HepG2 (cell line): Measurements from ENCODE around the gene SUSD2. TPM values are rescaled to one million over a fixed set of nuclear protein-coding genes. Genes with fewer than 3 reads are reported as not detected.

Experiments
- ARID2 ChIP-seq: sonication (generic); formaldehyde crosslinking; IDR thresholded peaks from 2 replicates; pipeline ENCODE4 v1.8.1; 2022; ENCODE audit warnings: mild to moderate bottlenecking, missing genetic modification reagents, borderline replicate concordance
- ATF1 ChIP-seq: IDR thresholded peaks from 2 replicates; pipeline ENCODE4 v1.6.1; 2016; ENCODE audit warnings: mild to moderate bottlenecking, control low read depth
- GPN1 ChIP-seq: sonication (generic); formaldehyde crosslinking; IDR thresholded peaks from 2 replicates; pipeline ENCODE4 v1.5.1; 2020; ENCODE audit warnings: missing genetic modification reagents, borderline replicate concordance
- HNF4G ChIP-seq, 2 experiments: sonication (generic) in 1 of 2; formaldehyde crosslinking in 1 of 2; IDR thresholded peaks; 2 replicates each; pipeline versions ENCODE4 v1.4.0 to v1.6.1; 2011 to 2020; ENCODE audit warnings: borderline replicate concordance in 2 of 2, low read depth in 2 of 2, mild to moderate bottlenecking in 2 of 2, low read length in 1 of 2, missing genetic modification reagents in 1 of 2, moderate library complexity in 1 of 2
- NCOA5 ChIP-seq: sonication (generic); formaldehyde crosslinking; IDR thresholded peaks from 2 replicates; pipeline ENCODE4 v1.4.0; 2020; ENCODE audit warnings: missing genetic modification reagents
- RXRB ChIP-seq: IDR thresholded peaks from 2 replicates; pipeline ENCODE4 v1.6.1; 2016; ENCODE audit warnings: borderline replicate concordance, missing genetic modification reagents, missing compliant biosample characterization
- SETDB1 ChIP-seq: sonication (generic); formaldehyde crosslinking; IDR thresholded peaks from 2 replicates; pipeline ENCODE4 v1.5.1; 2020; ENCODE audit warnings: missing genetic modification reagents, mild to moderate bottlenecking, borderline replicate concordance
- SNAI1 ChIP-seq: sonication (generic); formaldehyde crosslinking; IDR thresholded peaks from 2 replicates; pipeline ENCODE4 v1.5.0; 2020; ENCODE audit warnings: mild to moderate bottlenecking, missing genetic modification reagents, borderline replicate concordance
- ZNF230 ChIP-seq: sonication (generic); formaldehyde crosslinking; IDR thresholded peaks from 2 replicates; pipeline ENCODE4 v1.4.0; 2020; ENCODE audit warnings: mild to moderate bottlenecking, missing genetic modification reagents
- ZNF317 ChIP-seq: sonication (generic); formaldehyde crosslinking; IDR thresholded peaks from 2 replicates; pipeline ENCODE4 v1.5.0; 2020; ENCODE audit warnings: mild to moderate bottlenecking, missing genetic modification reagents
- ZNF577 ChIP-seq: sonication (generic); formaldehyde crosslinking; IDR thresholded peaks from 2 replicates; pipeline ENCODE4 v1.4.0; 2020; ENCODE audit warnings: mild to moderate bottlenecking, low read depth, missing genetic modification reagents, borderline replicate concordance
- ZNF83 ChIP-seq: sonication (generic); formaldehyde crosslinking; IDR thresholded peaks from 2 replicates; pipeline ENCODE4 v1.4.0; 2020; ENCODE audit warnings: missing genetic modification reagents, mild to moderate bottlenecking, borderline replicate concordance
- ZSCAN25 ChIP-seq: sonication (generic); formaldehyde crosslinking; IDR thresholded peaks from 2 replicates; pipeline ENCODE4 v1.8.0; 2022; ENCODE audit warnings: mild to moderate bottlenecking, missing genetic modification reagents
- ZSCAN29 ChIP-seq: sonication (generic); formaldehyde crosslinking; conservative IDR thresholded peaks from 2 replicates; pipeline ENCODE4 v1.4.0; 2020; ENCODE audit warnings: mild to moderate bottlenecking, missing genetic modification reagents
- polyA plus RNA-seq, 8 experiments: library from polyadenylated mRNA; depleted of rRNA in 3 of 8; stranded (reverse) in 7 of 8; unstranded in 1 of 8; fragments of >200 nt; fragmentation: Illumina TruSeq in 4 of 8; extraction: Trizol in 4 of 8; gene quantifications; 2 replicates each; pipeline versions ENCODE4 v1.2.1 to v1.2.3, GENCODE V29; 2011 to 2016; ENCODE audit warnings: low read depth in 4 of 8, missing spikeins in 1 of 8, mixed read lengths in 1 of 8; ENCODE audit not compliant: insufficient read depth in 1 of 8
- total RNA-seq, 5 experiments: library from RNA; depleted of rRNA; stranded (reverse); fragments of >200 nt; fragmentation: Illumina TruSeq; extraction: Trizol; gene quantifications; 2 replicates each; pipeline ENCODE4 v1.2.3, GENCODE V29; 2016; ENCODE audit warnings: low read depth in 1 of 5
- TF ChIP-seq, protein P1 (sequence below): sonication (generic); formaldehyde crosslinking; IDR thresholded peaks from 2 replicates; pipeline ENCODE4 v1.4.0; 2020; ENCODE audit warnings: missing genetic modification reagents, mild to moderate bottlenecking, borderline replicate concordance
- TF ChIP-seq, protein P2 (sequence below): sonication (generic); formaldehyde crosslinking; IDR thresholded peaks from 2 replicates; pipeline ENCODE4 v1.5.0; 2020; ENCODE audit warnings: mild to moderate bottlenecking, missing genetic modification reagents
- TF ChIP-seq, protein P3 (sequence below): sonication (generic); formaldehyde crosslinking; IDR thresholded peaks from 2 replicates; pipeline ENCODE4 v1.4.0; 2020; ENCODE audit warnings: missing genetic modification reagents
- TF ChIP-seq, protein P4 (sequence below): IDR thresholded peaks from 2 replicates; pipeline ENCODE4 v1.6.1; 2016; ENCODE audit warnings: low read depth, control low read depth
- TF ChIP-seq, protein P5 (sequence below): sonication (generic); formaldehyde crosslinking; IDR thresholded peaks from 2 replicates; pipeline ENCODE4 v1.8.1; 2023; ENCODE audit warnings: mild to moderate bottlenecking, inconsistent platforms, moderate library complexity, missing genetic modification reagents, borderline replicate concordance

SUSD2 gene
- total and polyA plus RNA-seq, 2 of the 13 experiments (the other 11 are each of a cell fraction or from before 2014, with no cell fraction given), result 2.1 to 11.0 TPM

DNA sequence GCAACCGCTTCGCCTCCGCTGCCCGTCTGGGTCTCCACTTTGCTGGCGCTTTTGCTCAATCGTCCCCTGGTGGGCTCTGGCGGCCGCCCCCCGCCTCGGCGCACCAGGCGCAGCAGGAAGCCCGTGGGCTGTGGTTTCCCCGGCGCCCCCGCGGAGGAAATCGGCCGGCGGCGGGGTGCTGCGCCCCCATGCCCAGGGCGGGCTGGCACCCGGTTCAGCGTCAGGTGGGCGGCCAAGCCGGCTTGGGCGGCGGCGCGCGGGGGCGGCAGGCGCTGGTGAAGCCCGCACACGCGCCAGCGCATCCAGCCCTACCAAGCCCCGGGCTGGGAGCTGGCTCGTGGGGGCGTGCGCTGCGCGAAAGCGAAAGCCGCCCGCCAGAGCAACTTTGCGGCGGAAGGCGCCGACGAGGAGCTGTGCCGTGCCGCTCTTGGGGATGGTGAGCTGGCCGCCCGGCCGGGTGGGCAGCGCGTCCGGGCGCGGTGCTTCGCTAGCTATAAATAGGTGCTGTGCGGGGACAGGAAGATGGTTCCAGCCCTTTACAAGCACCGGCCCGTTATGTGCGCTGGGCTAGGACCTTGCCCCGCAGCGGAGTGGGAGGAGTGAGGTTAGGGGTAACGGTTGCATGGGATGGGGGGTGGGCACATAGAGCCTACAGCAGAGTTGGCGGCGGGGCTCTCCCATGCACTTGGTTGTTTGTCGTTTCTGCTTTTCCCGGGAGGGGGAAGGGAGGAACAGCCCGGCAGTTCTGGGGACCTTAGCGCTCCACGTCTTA, 25.0 kb upstream of the SUSD2 start (continued):
- TF ChIP-seq ZNF83 (CRISPR knock-in tag) (no peak; the same call in 1 of the 2 replicates), SNAI1 (CRISPR knock-in tag) (no peak), GPN1 (CRISPR knock-in tag) (no peak), ATF1 (CRISPR knock-in tag) (no peak), ZNF317 (CRISPR knock-in tag) (0 out of 2 replicates have a peak, but pooled peaks have one; percentile 6), ARID2 (CRISPR knock-in tag) (no peak), NCOA5 (no peak), SETDB1 (CRISPR knock-in tag) (no peak), ZNF230 (CRISPR knock-in tag) (0 out of 2 replicates have a peak, but pooled peaks have one; percentile 40), ZNF577 (CRISPR knock-in tag) (no peak), RXRB (CRISPR knock-in tag) (no peak), ZSCAN29 (CRISPR knock-in tag) (0 out of 2 replicates have a peak, but pooled peaks have one; percentile 64), ZSCAN25 (CRISPR knock-in tag) (no peak), HNF4G (IDR thresholded peaks at IDR 0.05; ENCODE audit: borderline replicate concordance, low read depth, low read length) (no peak), HNF4G (CRISPR knock-in tag; IDR thresholded peaks at IDR 0.05; ENCODE audit: borderline replicate concordance, low read depth) (no peak)
- TF ChIP-seq, protein P1, sequence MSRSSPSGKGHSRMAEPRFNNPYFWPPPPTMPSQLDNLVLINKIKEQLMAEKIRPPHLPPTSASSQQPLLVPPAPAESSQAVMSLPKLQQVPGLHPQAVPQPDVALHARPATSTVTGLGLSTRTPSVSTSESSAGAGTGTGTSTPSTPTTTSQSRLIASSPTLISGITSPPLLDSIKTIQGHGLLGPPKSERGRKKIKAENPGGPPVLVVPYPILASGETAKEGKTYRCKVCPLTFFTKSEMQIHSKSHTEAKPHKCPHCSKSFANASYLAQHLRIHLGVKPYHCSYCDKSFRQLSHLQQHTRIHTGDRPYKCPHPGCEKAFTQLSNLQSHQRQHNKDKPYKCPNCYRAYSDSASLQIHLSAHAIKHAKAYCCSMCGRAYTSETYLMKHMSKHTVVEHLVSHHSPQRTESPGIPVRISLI (CRISPR knock-in tag), result no peak
- TF ChIP-seq, protein P2, sequence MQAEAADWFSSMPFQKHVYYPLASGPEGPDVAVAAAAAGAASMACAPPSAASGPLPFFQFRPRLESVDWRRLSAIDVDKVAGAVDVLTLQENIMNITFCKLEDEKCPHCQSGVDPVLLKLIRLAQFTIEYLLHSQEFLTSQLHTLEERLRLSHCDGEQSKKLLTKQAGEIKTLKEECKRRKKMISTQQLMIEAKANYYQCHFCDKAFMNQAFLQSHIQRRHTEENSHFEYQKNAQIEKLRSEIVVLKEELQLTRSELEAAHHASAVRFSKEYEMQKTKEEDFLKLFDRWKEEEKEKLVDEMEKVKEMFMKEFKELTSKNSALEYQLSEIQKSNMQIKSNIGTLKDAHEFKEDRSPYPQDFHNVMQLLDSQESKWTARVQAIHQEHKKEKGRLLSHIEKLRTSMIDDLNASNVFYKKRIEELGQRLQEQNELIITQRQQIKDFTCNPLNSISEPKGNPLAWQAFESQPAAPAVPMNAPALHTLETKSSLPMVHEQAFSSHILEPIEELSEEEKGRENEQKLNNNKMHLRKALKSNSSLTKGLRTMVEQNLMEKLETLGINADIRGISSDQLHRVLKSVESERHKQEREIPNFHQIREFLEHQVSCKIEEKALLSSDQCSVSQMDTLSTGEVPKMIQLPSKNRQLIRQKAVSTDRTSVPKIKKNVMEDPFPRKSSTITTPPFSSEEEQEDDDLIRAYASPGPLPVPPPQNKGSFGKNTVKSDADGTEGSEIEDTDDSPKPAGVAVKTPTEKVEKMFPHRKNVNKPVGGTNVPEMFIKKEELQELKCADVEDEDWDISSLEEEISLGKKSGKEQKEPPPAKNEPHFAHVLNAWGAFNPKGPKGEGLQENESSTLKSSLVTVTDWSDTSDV (CRISPR knock-in tag), result no peak
- TF ChIP-seq, protein P3, sequence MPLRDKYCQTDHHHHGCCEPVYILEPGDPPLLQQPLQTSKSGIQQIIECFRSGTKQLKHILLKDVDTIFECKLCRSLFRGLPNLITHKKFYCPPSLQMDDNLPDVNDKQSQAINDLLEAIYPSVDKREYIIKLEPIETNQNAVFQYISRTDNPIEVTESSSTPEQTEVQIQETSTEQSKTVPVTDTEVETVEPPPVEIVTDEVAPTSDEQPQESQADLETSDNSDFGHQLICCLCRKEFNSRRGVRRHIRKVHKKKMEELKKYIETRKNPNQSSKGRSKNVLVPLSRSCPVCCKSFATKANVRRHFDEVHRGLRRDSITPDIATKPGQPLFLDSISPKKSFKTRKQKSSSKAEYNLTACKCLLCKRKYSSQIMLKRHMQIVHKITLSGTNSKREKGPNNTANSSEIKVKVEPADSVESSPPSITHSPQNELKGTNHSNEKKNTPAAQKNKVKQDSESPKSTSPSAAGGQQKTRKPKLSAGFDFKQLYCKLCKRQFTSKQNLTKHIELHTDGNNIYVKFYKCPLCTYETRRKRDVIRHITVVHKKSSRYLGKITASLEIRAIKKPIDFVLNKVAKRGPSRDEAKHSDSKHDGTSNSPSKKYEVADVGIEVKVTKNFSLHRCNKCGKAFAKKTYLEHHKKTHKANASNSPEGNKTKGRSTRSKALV (CRISPR knock-in tag), result no peak
- TF ChIP-seq, protein P4, sequence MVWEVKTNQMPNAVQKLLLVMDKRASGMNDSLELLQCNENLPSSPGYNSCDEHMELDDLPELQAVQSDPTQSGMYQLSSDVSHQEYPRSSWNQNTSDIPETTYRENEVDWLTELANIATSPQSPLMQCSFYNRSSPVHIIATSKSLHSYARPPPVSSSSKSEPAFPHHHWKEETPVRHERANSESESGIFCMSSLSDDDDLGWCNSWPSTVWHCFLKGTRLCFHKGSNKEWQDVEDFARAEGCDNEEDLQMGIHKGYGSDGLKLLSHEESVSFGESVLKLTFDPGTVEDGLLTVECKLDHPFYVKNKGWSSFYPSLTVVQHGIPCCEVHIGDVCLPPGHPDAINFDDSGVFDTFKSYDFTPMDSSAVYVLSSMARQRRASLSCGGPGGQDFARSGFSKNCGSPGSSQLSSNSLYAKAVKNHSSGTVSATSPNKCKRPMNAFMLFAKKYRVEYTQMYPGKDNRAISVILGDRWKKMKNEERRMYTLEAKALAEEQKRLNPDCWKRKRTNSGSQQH (CRISPR knock-in tag), result 0 out of 2 replicates have a peak, but pooled peaks have one; percentile 27
- TF ChIP-seq, protein P5, sequence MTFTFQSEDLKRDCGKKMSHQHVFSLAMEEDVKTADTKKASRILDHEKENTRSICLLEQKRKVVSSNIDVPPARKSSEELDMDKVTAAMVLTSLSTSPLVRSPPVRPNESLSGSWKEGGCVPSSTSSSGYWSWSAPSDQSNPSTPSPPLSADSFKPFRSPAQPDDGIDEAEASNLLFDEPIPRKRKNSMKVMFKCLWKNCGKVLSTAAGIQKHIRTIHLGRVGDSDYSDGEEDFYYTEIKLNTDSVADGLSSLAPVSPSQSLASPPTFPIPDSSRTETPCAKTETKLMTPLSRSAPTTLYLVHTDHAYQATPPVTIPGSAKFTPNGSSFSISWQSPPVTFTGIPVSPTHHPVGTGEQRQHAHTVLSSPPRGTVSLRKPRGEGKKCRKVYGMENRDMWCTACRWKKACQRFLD (CRISPR knock-in tag), result 0 out of 2 replicates have a peak, but pooled peaks have one; percentile 39
